Measurements from ENCODE around the gene BSND.

Gene BSND

GRCh38 chr1:54998677-54999076, at the start of gene BSND:
TSS of gene BSND (plus strand) at chr1:54998933. CDS start at chr1:54999187, 254 bp downstream.
- DNase-seq (ENCODE audit: low read depth, low spot score), result no peak
- in situ Hi-C loops (cut with HindIII; ENCODE audit: low sequenced_read_pairs), result no loop called here
- H3K4me3 ChIP-seq (ENCODE audit: low read depth, low read length), result no peak within 1 kb of the TSS
- TF ChIP-seq, protein P1, sequence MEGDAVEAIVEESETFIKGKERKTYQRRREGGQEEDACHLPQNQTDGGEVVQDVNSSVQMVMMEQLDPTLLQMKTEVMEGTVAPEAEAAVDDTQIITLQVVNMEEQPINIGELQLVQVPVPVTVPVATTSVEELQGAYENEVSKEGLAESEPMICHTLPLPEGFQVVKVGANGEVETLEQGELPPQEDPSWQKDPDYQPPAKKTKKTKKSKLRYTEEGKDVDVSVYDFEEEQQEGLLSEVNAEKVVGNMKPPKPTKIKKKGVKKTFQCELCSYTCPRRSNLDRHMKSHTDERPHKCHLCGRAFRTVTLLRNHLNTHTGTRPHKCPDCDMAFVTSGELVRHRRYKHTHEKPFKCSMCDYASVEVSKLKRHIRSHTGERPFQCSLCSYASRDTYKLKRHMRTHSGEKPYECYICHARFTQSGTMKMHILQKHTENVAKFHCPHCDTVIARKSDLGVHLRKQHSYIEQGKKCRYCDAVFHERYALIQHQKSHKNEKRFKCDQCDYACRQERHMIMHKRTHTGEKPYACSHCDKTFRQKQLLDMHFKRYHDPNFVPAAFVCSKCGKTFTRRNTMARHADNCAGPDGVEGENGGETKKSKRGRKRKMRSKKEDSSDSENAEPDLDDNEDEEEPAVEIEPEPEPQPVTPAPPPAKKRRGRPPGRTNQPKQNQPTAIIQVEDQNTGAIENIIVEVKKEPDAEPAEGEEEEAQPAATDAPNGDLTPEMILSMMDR (IDR thresholded peaks at IDR 0.05; ENCODE audit: low read depth, low read length), result no peak

- in situ Hi-C loops (cut with HindIII; ENCODE audit: low sequenced_read_pairs), result no loop called here
- H3K4me3 ChIP-seq (ENCODE audit: low read depth, low read length), result no peak overlapping the region
- no peak for DNase-seq (ENCODE audit: low read depth, low spot score)
- TF ChIP-seq, protein P1 (IDR thresholded peaks at IDR 0.05; ENCODE audit: low read depth, low read length), result no peak
Observed at GRCh38 chr1:54949053-54949452, 49.7 kb upstream of the BSND start.

GRCh38 chr1:54950006-54950368, 48.7 kb upstream of the BSND start:
- in situ Hi-C loops (cut with HindIII; ENCODE audit: low sequenced_read_pairs), result no loop called here
- no peak overlapping the region for H3K4me3 ChIP-seq (ENCODE audit: low read depth, low read length)
- DNase-seq (ENCODE audit: low read depth, low spot score), result no peak
- TF ChIP-seq, protein P1 (IDR thresholded peaks at IDR 0.05; ENCODE audit: low read depth, low read length), result no peak

- in situ Hi-C loops (cut with HindIII; ENCODE audit: low sequenced_read_pairs), result no loop called here
- H3K4me3 ChIP-seq (ENCODE audit: low read depth, low read length), result no peak overlapping the region
- peak; percentile 83 for DNase-seq (ENCODE audit: low read depth, low spot score)
- TF ChIP-seq, protein P1 (IDR thresholded peaks at IDR 0.05; ENCODE audit: low read depth, low read length), result peak; percentile 68
Observed at GRCh38 chr1:54950369-54951163, 48.2 kb upstream of the BSND start.

DNA sequence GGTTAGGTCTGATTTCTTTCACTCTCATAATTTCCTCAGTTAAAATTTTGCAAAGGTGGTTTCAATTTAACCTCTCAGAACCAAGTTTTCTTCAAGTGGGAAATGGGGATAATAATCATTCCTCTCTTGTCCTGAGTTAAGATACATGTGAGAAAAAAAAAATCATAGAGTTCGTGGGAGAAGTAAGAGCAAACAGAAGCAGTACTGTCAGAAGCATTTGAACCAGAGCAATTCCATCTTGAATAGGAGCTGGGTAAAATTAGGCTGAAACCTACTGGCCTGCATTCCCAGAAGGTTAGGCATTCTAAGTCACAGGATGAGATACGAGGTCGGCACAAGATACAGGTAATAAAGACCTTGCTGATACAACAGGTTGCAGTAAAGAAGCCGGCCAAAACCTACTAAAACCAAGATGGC, 46.9 kb upstream of the BSND start:
- TF ChIP-seq, protein P1 (IDR thresholded peaks at IDR 0.05; ENCODE audit: low read depth, low read length), result no peak
- in situ Hi-C loops (cut with HindIII; ENCODE audit: low sequenced_read_pairs), result no loop called here
- DNase-seq (ENCODE audit: low read depth, low spot score), result no peak

DNA sequence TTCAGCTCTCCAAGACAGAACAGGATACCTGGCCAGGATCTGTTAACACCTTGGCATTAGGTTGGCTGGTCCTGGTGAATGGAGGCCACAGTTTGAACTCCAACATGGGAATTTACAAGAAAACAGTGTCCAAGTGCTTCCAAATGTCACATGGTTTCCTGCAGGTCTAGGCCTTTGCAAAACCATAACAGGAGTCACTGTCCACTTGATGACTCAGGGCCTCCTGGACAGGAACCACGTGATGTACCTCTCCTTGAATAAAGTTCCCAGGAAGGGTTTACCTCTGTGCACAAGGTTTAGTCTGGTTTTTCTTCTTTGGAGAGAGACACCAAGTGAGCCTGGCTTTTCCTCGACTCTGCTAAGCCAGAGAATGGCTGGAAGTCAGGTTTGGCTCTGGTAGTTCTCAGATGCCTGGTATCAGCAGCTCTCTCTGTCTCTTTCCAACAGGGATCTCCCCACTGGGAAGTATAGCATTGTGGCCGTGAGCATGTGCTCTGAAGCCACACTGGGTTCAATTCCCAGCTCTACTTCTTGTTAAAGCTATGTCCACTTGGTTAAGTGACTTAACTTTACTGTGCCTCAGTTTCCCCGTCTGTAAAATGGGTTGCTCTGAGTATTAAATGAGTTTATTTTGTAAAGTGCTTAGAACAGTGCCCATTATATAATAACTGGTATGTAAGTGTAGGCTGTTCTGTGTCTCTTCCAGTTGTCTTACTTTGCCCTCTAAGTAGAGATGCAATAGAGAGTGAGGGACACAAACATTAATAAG, 45.6 kb upstream of the BSND start:
- TF ChIP-seq, protein P1 (IDR thresholded peaks at IDR 0.05; ENCODE audit: low read depth, low read length), result no peak
- in situ Hi-C loops (cut with HindIII; ENCODE audit: low sequenced_read_pairs), result no loop called here
- H3K4me3 ChIP-seq (ENCODE audit: low read depth, low read length), result no peak overlapping the region
- DNase-seq (ENCODE audit: low read depth, low spot score), result peak; percentile 38

More for the DNA sequence above, 46.9 kb upstream of the BSND start:
- H3K4me3 ChIP-seq (ENCODE audit: low read depth, low read length), result no peak overlapping the region
